Loucy (cell line): ENCODE measurements around the gene MTR.

Experiments
- CTCF ChIP-seq: fragments of 200-600 bp; sonication (generic); conservative IDR thresholded peaks from 2 replicates; pipeline ENCODE4 v1.5.1; 2014; ENCODE audit warnings: mild to moderate bottlenecking, antibody characterized with exemption, low read length
- EZH2phosphoT487 ChIP-seq: fragments of 200-600 bp; IDR thresholded peaks from 2 replicates; pipeline ENCODE4 v1.6.1; 2018; ENCODE audit warnings: antibody characterized with exemption, mild to moderate bottlenecking, moderate library complexity, borderline replicate concordance

DNA sequence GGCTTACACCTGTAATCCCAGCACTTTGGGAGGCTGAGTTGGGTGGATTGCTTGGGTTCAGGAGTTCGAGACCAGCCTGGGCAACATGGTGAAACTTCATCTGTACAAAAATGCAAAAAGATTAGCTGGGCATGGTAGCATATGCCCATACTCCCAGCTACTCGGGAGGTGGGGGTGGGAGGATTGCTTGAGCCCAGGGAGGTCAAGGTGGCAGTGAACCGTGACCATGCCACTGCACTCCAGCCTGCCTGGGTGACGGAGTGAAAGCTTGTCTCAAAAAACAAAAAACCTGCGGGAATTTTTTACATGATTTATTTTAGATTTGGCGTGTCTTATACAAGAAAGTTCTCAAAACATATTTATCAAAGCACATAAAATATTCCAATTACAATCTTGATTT is 27.8 kb upstream of the MTR start:
- TF ChIP-seq CTCF (no peak), EZH2phosphoT487 (no peak)
